Gastroesophageal sphincter (tissue), 3 donors: ENCODE results near the gene DHX58.

Experiments used
- EP300 ChIP-seq: sonication (generic); formaldehyde crosslinking; IDR thresholded peaks from one replicate; pipeline ENCODE4 v1.6.1; 2017; ENCODE audit warnings: antibody characterized with exemption, mild to moderate bottlenecking
- POLR2AphosphoS5 ChIP-seq: sonication (generic); formaldehyde crosslinking; IDR thresholded peaks from one replicate; pipeline ENCODE4 v1.6.1; 2017; ENCODE audit warnings: antibody characterized with exemption
- TF ChIP-seq, protein P1 (sequence below), 4 experiments: fragments of 200-600 bp in 2 of 4; fragments of 450-650 bp in 2 of 4; sonication (generic) in 1 of 4; IDR thresholded peaks; one replicate each; pipeline ENCODE4 v1.5.1; 2017 to 2019; ENCODE audit warnings: antibody characterized with exemption in 4 of 4, mild to moderate bottlenecking in 2 of 4, moderate library complexity in 2 of 4

DNA sequence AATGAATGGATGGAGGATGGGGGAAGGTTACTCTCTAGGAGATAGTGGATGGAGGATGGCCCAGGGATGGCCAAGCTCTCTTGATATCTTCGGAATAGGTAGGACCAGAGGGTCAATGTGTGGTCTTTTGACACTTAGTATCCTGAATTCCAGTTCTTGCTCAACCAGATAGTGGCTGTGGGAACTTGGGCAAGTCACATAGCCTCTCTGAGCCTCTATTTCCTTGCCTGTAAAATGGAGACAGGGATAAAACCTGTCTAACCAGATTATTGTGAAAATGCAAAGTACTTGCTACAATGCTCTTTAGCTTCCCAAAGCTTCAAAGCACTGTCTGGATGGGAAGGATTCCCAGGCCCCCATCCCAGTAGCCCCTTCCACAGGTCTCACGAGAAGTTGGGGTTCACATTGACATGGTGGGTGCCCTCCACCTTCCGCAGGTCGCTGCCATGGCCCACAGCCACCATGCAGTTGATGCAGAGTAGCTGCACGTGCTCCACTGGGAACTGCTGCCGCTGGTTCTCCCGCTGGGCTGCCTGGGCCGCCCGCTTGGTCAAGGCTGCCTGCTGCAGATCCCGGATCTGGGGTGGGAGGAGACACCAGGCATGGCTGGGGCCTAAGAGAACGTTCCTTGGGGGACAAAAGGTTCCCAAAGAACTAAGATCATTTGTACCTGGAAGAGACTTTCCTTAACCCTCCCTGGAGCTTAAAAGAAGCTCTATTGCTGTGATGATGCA lies 9.1 kb downstream of the DHX58 start:
- TF ChIP-seq, protein P1, sequence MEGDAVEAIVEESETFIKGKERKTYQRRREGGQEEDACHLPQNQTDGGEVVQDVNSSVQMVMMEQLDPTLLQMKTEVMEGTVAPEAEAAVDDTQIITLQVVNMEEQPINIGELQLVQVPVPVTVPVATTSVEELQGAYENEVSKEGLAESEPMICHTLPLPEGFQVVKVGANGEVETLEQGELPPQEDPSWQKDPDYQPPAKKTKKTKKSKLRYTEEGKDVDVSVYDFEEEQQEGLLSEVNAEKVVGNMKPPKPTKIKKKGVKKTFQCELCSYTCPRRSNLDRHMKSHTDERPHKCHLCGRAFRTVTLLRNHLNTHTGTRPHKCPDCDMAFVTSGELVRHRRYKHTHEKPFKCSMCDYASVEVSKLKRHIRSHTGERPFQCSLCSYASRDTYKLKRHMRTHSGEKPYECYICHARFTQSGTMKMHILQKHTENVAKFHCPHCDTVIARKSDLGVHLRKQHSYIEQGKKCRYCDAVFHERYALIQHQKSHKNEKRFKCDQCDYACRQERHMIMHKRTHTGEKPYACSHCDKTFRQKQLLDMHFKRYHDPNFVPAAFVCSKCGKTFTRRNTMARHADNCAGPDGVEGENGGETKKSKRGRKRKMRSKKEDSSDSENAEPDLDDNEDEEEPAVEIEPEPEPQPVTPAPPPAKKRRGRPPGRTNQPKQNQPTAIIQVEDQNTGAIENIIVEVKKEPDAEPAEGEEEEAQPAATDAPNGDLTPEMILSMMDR (IDR thresholded peaks at IDR 0.05) = no peak
- no peak for TF ChIP-seq POLR2AphosphoS5
- TF ChIP-seq EP300 = no peak
